ENCODE data around the gene MDN1.

GRCh38 chr6:89649682-89650081 is 169.9 kb downstream of the MDN1 start:
- TF ChIP-seq CTCF (conservative IDR thresholded peaks at IDR 0.05) (no peak), ZFX (IDR thresholded peaks at IDR 0.05) (no peak)

Data from C4-2B (cell line).